Renal cortical epithelial cell (primary cell): ENCODE data around the gene RNASE1. TPM values are rescaled to one million over a fixed set of nuclear protein-coding genes. Genes with fewer than 3 reads are reported as not detected.
"Not testable (repeated sequence)": the region's sequence is repeated elsewhere in the genome, so short reads cannot be mapped to it uniquely, and the experiment has no call there.

ENCODE experiments used
- DNase-seq: peaks from one replicate; pipeline ENCODE4 v3.0.0-alpha.2; 2011; ENCODE audit warnings: low read depth
- total RNA-seq: library from RNA; depleted of rRNA; stranded (reverse); fragments of >200 nt; gene quantifications from 2 replicates; pipeline ENCODE4 v1.2.3, GENCODE V29; 2014

The RNASE1 gene
- total RNA-seq, 1 donor from 2014 or later, result not detected

DNA sequence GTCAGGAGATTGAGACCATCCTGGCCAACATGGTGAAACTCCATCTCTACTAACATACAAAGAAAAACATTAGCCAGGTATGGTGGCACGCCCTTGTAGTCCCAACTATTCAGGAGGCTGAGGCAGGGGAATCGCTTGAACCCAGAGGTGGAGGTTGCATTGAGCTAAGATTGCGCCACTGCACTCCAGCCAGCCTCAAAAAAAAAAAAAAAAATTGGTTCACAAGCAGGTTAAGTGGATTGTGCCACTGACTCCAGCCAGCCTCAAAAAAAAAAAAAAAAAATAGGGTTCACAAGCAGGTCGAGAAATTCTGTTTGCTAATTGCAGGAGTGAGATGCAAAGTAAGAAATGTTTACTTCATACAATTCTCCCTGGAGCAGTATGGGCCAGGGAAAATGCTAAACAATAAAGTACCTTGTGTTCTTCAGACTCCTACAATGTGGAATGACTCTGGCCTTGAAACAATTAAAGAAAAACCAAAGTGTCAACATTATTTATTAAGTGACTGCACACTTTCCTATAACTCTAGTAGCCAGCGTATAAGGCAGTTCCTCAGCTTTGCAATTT is 28.3 kb downstream of the RNASE1 start:
- peak; percentile 48 for DNase-seq

DNA sequence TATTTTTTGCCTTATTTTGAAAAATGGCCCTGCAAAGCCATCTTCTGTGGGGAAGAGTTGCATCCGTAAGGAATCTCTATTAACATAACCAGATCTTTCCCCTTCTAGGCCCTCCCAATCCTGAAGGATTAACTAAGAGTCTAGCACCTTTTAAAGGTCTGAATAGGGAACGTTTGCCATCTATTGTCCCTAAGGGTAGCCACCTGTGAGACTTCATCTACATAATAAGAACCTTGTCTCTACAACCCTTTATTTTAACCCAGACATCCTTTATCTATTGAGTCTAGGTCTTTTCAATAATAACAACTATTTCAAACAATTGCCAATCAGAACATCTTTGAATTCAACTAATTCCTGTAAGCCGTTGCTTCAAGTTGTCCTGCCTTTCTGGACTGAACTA is 30.0 kb downstream of the RNASE1 start:
- DNase-seq, result no peak

DNA sequence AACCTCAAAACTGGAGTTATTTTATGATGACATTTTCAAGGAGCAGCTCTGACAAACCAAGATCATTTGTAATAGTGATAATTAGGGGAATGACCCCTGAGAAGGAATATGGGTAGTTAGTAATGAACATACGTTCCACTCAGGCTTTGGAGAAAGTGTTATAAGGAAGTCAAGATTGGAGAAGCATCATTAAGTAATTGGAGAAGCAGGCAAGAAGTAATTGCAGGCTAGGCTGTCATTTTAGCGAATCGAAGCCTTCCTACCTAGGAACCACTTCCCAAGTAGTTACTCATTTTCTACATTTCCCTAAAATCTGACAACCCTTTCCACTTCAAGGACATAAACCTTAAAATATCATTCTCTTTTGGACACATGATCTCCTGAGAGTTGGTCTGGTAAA is 33.2 kb downstream of the RNASE1 start:
- DNase-seq, result no peak

DNA sequence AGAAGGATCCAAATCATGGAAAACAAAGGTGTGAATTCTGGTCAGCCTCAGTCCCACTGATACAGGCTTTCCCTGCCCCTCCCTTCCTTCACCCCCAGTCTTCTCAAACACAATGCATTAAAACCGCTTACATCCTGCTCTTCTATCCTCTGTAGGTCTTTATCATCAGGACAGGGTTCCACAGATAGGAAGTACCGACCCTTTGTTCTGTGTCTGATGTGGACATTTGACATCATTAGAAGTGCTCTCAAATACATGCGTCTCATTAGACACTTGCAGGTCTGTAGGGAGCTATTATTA is 34.1 kb downstream of the RNASE1 start:
- DNase-seq, result no peak

DNA sequence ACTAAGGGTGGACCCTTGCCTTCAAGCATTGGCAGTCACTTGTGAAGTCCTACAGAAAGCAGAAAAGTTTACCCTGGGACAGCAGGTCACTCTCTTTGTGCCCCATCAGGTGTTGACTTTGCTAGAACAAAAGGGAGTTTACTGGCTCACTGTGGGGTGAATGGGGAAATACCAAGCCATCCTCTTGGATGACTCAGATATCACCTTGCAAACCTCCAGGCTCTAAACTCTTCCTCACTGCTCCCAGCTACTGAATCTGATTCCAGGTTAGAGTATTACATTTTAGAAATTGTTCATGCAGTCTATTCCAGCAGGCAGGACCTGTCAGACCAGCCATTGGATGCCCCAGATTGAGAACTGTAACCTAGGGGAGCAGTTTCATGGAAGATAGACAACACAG is 41.7 kb downstream of the RNASE1 start:
- DNase-seq, result peak; percentile 16

DNA sequence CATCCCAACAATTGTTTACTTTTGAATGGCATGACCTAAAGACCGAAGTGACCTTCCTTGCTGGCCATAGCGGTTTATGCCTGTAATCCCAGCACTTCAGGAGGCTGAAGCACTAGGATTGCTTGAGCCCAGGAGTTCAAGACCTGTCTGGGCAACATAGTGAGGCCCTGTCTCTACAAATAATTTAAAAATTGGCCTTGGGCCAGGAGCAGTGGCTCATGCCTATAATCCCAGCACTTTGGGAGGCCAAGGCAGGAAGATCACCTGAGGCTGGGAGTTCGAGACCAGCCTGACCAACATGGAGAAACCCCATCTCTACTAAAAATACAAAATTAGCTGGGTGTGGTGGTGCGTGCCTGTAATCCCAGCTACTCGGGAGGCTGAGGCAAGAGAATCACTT is 43.2 kb downstream of the RNASE1 start:
- DNase-seq, result not testable (repeated sequence)

DNA sequence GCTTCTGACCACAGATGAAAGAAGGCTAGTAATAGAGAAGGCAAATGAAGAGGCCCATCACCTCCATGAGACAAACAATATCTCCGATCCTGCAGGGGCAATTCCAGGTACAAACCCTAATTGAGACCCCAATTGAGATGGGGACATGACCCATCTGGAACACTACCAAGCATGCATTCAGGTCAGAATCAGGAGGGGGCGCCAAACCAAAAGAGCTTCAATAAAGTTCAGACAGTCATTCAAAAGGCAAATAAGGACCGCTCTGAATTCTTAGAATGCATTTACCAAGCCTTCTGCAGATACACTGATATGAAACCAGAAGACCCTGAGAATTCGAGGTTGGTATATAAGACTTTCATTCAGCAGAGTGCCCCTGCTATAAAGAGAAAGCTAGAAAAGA is 44.7 kb downstream of the RNASE1 start:
- no peak for DNase-seq

DNA sequence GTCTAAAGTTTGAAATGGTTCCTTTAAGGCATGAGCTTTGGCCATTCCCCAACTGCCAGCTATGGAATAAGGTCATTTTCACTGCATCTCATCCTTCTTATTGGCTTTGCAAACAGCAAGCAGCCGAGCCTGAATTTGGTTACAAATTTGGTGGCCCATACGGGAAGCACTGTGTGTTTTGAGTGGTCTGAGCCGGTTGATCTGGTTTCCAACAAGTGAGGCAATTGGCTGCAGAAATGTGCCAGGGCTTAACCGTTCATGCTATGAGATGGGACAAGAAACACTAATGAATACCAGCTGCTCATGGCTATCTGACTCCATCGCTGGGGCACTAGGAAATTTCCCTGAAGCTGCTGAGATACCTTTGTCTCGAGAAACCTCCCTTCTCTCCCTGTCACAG is 47.6 kb downstream of the RNASE1 start:
- no peak for DNase-seq

DNA sequence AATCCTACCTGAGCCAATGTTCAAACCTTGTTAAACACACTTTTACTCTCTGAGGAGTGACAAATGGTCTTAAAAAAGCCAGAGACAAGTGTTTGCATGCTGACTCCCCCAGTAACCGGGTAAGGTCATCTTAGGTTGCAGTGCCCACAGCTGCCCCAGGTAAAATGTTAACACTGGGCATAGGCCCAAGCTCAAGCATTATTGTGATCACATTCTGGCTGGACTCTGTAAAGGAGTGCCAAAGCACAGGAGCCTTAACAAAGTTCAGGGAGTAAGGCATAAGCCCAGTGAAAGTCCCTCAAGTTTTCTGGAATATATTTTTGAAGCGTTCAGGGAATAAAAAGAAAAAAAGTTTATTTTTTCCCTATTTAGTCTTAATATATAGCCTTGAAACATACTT is 48.3 kb downstream of the RNASE1 start:
- no peak for DNase-seq

DNA sequence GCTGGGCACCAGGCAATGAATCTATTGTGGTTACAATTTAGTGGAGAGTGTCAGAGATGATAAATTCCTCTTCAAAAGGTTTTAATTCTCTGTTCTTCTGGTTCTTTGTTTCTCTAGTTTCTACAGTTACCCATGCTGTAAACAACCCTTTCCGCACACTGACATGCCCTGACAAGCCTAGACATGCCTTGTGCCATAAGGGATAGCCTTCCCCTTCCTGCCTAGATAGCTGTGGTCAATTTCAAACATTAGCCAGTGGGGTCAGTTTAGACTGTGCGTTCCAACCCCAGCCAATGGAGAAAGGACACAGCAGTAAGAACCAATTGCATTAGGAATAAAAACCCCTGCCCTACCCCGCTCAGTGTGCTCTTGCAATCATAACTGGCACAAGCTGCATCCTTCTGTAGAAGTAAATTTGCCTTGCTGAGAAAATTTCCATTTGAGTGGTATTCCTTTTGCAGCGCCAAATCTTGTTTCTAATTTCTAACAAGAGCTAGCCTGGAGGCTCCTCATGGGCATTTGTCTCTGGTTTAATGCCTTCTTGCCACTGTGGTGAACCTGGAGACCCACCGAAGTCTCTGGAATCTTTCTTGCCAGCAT is 50.6 kb downstream of the RNASE1 start:
- no peak for DNase-seq

Other genes with a start within 250 kb of the RNASE1 start
- not detected in 2 replicates for gene RNASE9, start 241.8 kb downstream of the RNASE1 start, total RNA-seq
- gene RNASE11, start 214.8 kb downstream of the RNASE1 start, total RNA-seq, result not detected in 2 replicates
- not detected in 2 replicates for gene RNASE12, start 211.5 kb downstream of the RNASE1 start, total RNA-seq
- gene OR6S1, start 161.2 kb downstream of the RNASE1 start, total RNA-seq, result not detected in 2 replicates
- gene RNASE4, start 118.3 kb downstream of the RNASE1 start, total RNA-seq, result 2.1 and 15.3 TPM in 2 replicates
- 2.3 and 4.5 TPM in 2 replicates for gene ANG, start 114.1 kb downstream of the RNASE1 start, total RNA-seq
- not detected in 2 replicates for gene EDDM3A, start 57.0 kb downstream of the RNASE1 start, total RNA-seq
- gene EDDM3B, start 34.4 kb downstream of the RNASE1 start, total RNA-seq, result not detected in 2 replicates
- not detected in 2 replicates for gene RNASE6, start 21.6 kb downstream of the RNASE1 start, total RNA-seq
- not detected in 2 replicates for gene RNASE3, start 88.5 kb upstream of the RNASE1 start, total RNA-seq
- gene RNASE2, start 152.6 kb upstream of the RNASE1 start, total RNA-seq, result not detected in 2 replicates
- gene METTL17, start 187.1 kb upstream of the RNASE1 start, total RNA-seq, result 44.0 and 56.3 TPM in 2 replicates
- gene SLC39A2, start 196.4 kb upstream of the RNASE1 start, total RNA-seq, result not detected in 2 replicates
- 0.35 and 4.6 TPM in 2 replicates for gene NDRG2, start 222.2 kb upstream of the RNASE1 start, total RNA-seq
- gene TPPP2, start 227.4 kb upstream of the RNASE1 start, total RNA-seq, result not detected in 2 replicates
- gene RNASE13, start 232.0 kb upstream of the RNASE1 start, total RNA-seq, result not detected in 2 replicates
- not detected in 2 replicates for gene RNASE7, start 239.5 kb upstream of the RNASE1 start, total RNA-seq